OCI-LY7 (cell line): ENCODE data around the gene ATXN1. TPM values are rescaled to one million over a fixed set of nuclear protein-coding genes. Genes with fewer than 3 reads are reported as not detected.

Experiments used
- BruUV-seq: library from RNA; stranded (reverse); fragments of 400-500 nt; replicated peaks from 2 replicates; lab custom pipeline; 2021; lab: Mats Ljungman, UMichigan
- CTCF ChIA-PET: fragments of 300-600 bp; sonication (Branson Sonifier 250); formaldehyde crosslinking; loops from one replicate; lab custom pipeline; 2022; ENCODE audit warnings: antibody characterized with exemption; ENCODE audit not compliant: unreplicated experiment; lab: Charles Lee
- POLR2A ChIA-PET: fragments of 300-600 bp; sonication (Branson Sonifier 250); formaldehyde crosslinking; loops from one replicate; lab custom pipeline; 2022; ENCODE audit warnings: antibody characterized with exemption; lab: Charles Lee
- DNase-seq: peaks from one replicate; pipeline ENCODE4 v3.0.0-alpha.2; 2015; ENCODE audit warnings: low spot score
- H2AFZ ChIP-seq: fragments of 200-600 bp; sonication (generic), shearing (Covaris generic); 2 replicates; pipeline ENCODE4 v1.6.1; 2014; ENCODE audit warnings: mild to moderate bottlenecking, antibody characterized with exemption, low read length, moderate library complexity
- H3K27ac ChIP-seq: fragments of 200-600 bp; sonication (generic); 2 replicates; pipeline ENCODE4 v1.5.1; 2014; ENCODE audit warnings: mixed run types, low read depth, mild to moderate bottlenecking, moderate library complexity, low read length, inconsistent platforms; ENCODE audit not compliant: poor library complexity, severe bottlenecking
- H3K36me3 ChIP-seq: fragments of 200-600 bp; sonication (generic); 2 replicates; pipeline ENCODE4 v1.6.1; 2014; ENCODE audit warnings: mild to moderate bottlenecking, antibody characterized with exemption, low read length, moderate library complexity, mixed read lengths; ENCODE audit not compliant: insufficient read depth
- H3K4me1 ChIP-seq: fragments of 200-600 bp; sonication (generic); 2 replicates; pipeline ENCODE4 v1.5.1; 2014; ENCODE audit warnings: mild to moderate bottlenecking, low read length; ENCODE audit not compliant: insufficient read depth, poor library complexity, severe bottlenecking
- H3K4me2 ChIP-seq: fragments of 200-600 bp; sonication (generic); 2 replicates; pipeline ENCODE4 v1.6.1; 2014; ENCODE audit warnings: mild to moderate bottlenecking, low read length
- H3K4me3 ChIP-seq: fragments of 200-600 bp; sonication (generic); 2 replicates; pipeline ENCODE4 v1.5.1; 2014; ENCODE audit warnings: mild to moderate bottlenecking, low read depth, low read length; ENCODE audit not compliant: poor library complexity, severe bottlenecking
- H3K79me2 ChIP-seq: fragments of 200-600 bp; sonication (generic); 2 replicates; pipeline ENCODE4 v1.6.1; 2016; ENCODE audit warnings: low read depth, mild to moderate bottlenecking, low read length, moderate library complexity, mixed read lengths; ENCODE audit not compliant: insufficient read depth
- H3K9me2 ChIP-seq: fragments of 200-600 bp; sonication (generic); 2 replicates; pipeline ENCODE4 v1.6.1; 2016; ENCODE audit warnings: mild to moderate bottlenecking, low read length, mixed read lengths; ENCODE audit not compliant: insufficient read depth
- H3K9me3 ChIP-seq: fragments of 200-600 bp; sonication (generic); 2 replicates; pipeline ENCODE4 v1.6.1; 2014; ENCODE audit warnings: mild to moderate bottlenecking, mixed run types, low read length, mixed read lengths
- H4K20me1 ChIP-seq: fragments of 200-600 bp; sonication (generic); 2 replicates; pipeline ENCODE4 v1.6.1; 2014; ENCODE audit warnings: mild to moderate bottlenecking, antibody characterized with exemption, low read length, moderate library complexity, mixed read lengths; ENCODE audit not compliant: insufficient read depth
- EZH2phosphoT487 ChIP-seq: fragments of 200-600 bp; sonication (generic); IDR thresholded peaks from 2 replicates; pipeline ENCODE4 v1.6.1; 2018; ENCODE audit warnings: low read depth, borderline replicate concordance, mild to moderate bottlenecking, mixed run types, antibody characterized with exemption, low read length, moderate library complexity, mixed read lengths
- intact Hi-C: fragments of 100-400 bp; cut with micrococcal nuclease; formaldehyde crosslinking; loops from one replicate; pipeline ENCODE4 v1.10.0; 2022; ENCODE audit not compliant: unreplicated experiment
- total RNA-seq, 2 experiments: library from RNA; depleted of rRNA in 1 of 2; stranded (reverse); fragments of >200 nt in 1 of 2; shearing (Covaris generic) in 1 of 2; gene quantifications; 2 replicates each; pipeline ENCODE4 v1.2.3, GENCODE V29; 2014 to 2022
- TF ChIP-seq, protein P1 (sequence below): fragments of 200-600 bp; sonication (generic); conservative IDR thresholded peaks from 2 replicates; pipeline ENCODE4 v1.5.1; 2014; ENCODE audit warnings: mild to moderate bottlenecking, antibody characterized with exemption, low read length, moderate library complexity, mixed read lengths

The ATXN1 gene
- total RNA-seq, 2 experiments from 2014 or later = not detected

DNA sequence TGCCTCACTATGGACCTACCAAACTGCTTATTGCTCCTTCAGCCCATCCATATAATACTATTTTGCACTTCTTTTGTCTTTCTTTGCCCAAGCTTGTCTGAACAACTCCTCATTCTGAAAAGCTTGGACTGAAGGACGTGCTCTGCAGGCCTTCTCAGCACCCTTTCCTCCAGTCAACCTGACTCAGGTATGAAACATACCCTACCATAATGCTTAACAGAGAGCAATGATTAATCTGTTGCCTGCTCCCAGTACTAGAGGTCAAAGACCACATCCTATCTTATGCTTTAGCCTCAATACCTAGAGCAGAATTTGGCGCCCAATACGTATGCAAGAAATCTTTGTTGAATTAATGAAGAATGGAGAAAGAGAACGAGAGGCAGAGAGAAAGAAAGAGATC lies 55.2 kb downstream of the ATXN1 start:
- no TSS peak for BruUV-seq
- no peaks in the 10 kb centered on the region for H4K20me1 ChIP-seq
- H3K27ac ChIP-seq = no peak overlapping the region
- ChIA-PET POLR2A (no interaction called here), CTCF (no interaction called here)
- no peaks in the 10 kb centered on the region for H3K9me2 ChIP-seq
- intact Hi-C loops = no loop called here
- no peak overlapping the region for H3K4me2 ChIP-seq
- no peaks in the 10 kb centered on the region for H3K79me2 ChIP-seq
- H2AFZ ChIP-seq = no peak overlapping the region
- DNase-seq = no peak
- TF ChIP-seq, protein P1, sequence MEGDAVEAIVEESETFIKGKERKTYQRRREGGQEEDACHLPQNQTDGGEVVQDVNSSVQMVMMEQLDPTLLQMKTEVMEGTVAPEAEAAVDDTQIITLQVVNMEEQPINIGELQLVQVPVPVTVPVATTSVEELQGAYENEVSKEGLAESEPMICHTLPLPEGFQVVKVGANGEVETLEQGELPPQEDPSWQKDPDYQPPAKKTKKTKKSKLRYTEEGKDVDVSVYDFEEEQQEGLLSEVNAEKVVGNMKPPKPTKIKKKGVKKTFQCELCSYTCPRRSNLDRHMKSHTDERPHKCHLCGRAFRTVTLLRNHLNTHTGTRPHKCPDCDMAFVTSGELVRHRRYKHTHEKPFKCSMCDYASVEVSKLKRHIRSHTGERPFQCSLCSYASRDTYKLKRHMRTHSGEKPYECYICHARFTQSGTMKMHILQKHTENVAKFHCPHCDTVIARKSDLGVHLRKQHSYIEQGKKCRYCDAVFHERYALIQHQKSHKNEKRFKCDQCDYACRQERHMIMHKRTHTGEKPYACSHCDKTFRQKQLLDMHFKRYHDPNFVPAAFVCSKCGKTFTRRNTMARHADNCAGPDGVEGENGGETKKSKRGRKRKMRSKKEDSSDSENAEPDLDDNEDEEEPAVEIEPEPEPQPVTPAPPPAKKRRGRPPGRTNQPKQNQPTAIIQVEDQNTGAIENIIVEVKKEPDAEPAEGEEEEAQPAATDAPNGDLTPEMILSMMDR = no peak
- TF ChIP-seq EZH2phosphoT487 = no peak
- H3K9me3 ChIP-seq = no peaks in the 10 kb centered on the region
- no peaks in the 10 kb centered on the region for H3K36me3 ChIP-seq
- H3K4me1 ChIP-seq = no peaks in the 10 kb centered on the region
- H3K4me3 ChIP-seq = no peak overlapping the region

GRCh38 chr6:16705081-16705993 lies 55.9 kb downstream of the ATXN1 start:
- POLR2A ChIA-PET = no interaction called here
- H2AFZ ChIP-seq = no peak overlapping the region
- BruUV-seq = no TSS peak
- no peaks in the 10 kb centered on the region for H3K9me2 ChIP-seq
- DNase-seq = no peak
- no peaks in the 10 kb centered on the region for H3K4me1 ChIP-seq
- no peaks in the 10 kb centered on the region for H3K79me2 ChIP-seq
- CTCF ChIA-PET = no interaction called here
- H3K4me3 ChIP-seq = no peak overlapping the region
- H3K36me3 ChIP-seq = no peaks in the 10 kb centered on the region
- H4K20me1 ChIP-seq = no peaks in the 10 kb centered on the region
- H3K9me3 ChIP-seq = no peaks in the 10 kb centered on the region
- H3K27ac ChIP-seq = no peak overlapping the region
- intact Hi-C loops = no loop called here
- TF ChIP-seq, protein P1 = no peak
- TF ChIP-seq EZH2phosphoT487 = no peak
- H3K4me2 ChIP-seq = no peak overlapping the region
